Activated naive CD4-positive, alpha-beta T cell treated with anti-CD3 and anti-CD28 coated beads for 36 hours (primary cell): ENCODE data around the gene TMEM131. TPM values are rescaled to one million over a fixed set of nuclear protein-coding genes. Genes with fewer than 3 reads are reported as not detected.
"Not testable (repeated sequence)": the region's sequence is repeated elsewhere in the genome, so short reads cannot be mapped to it uniquely, and the experiment has no call there.

ENCODE experiments used
- CTCF ChIA-PET: fragments of 350-600 bp; sonication (Branson Sonifier 250); formaldehyde crosslinking; loops from one replicate; lab custom pipeline; 2021; ENCODE audit warnings: antibody characterized with exemption; lab: Charles Lee
- DNase-seq: peaks from one replicate; pipeline ENCODE4 v3.0.0-alpha.2; 2020
- H3K27ac Mint-ChIP-seq: one replicate; pipeline ENCODE4 v1.8.0; 2021; ENCODE audit warnings: mild to moderate bottlenecking, mixed read lengths
- H3K27me3 Mint-ChIP-seq: one replicate; pipeline ENCODE4 v1.8.0; 2021; ENCODE audit warnings: low read depth, mixed read lengths
- H3K36me3 Mint-ChIP-seq: one replicate; pipeline ENCODE4 v1.8.0; 2021; ENCODE audit warnings: low read depth, mixed read lengths
- H3K4me1 Mint-ChIP-seq: one replicate; pipeline ENCODE4 v1.8.0; 2021; ENCODE audit warnings: low read depth, mixed read lengths
- H3K4me3 Mint-ChIP-seq: one replicate; pipeline ENCODE4 v1.8.0; 2021; ENCODE audit warnings: mild to moderate bottlenecking, moderate library complexity, mixed read lengths
- H3K9me3 Mint-ChIP-seq: one replicate; pipeline ENCODE4 v1.8.0; 2021; ENCODE audit warnings: mixed read lengths
- intact Hi-C: fragments of 100-400 bp; cut with micrococcal nuclease; formaldehyde crosslinking; loops from one replicate; pipeline ENCODE4 v1.15.1; 2023
- total RNA-seq, 2 experiments: library from RNA; stranded (reverse); gene quantifications; one replicate each; pipeline ENCODE4 v1.2.3, GENCODE V29; 2021

Gene TMEM131
- total RNA-seq, 2 experiments from 2014 or later, result 18.5 to 19.2 TPM

DNA sequence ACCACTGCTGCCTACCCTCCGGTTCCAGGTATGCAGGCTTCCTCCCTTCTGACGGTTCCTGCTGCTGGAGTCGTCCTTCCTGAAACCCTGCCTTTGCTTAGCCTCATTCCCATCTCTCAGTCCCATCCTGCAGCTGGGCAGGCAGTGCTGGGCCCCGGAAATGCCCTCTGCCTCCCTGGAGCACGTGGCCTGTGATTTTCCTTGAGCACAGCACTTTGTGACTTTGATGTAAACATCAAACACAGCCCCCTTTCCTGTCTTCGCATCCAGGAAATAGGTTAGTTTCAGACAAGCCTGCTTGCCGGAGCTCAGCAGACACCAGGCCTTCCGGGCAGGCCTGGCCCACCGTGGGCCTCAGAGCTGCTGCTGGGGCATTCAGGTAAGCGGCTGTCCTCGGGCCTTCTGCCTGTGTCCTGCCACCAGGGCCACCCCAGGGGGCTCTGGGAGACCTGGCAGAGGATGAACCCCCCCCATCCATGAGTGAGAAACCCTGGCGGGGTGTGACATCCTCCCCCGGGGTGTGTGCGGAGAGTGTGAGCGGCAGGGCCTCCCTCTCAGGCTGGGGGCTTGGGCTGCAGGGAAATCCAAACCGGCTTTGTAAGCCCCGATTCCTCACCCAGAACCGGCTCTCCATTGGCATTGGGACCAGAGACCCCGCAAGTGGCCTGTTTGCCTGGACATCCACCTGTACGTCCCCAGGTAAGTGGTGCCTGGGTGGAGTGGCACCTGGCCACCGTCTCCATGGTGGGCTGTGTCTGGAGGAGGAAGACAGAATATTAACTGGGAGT, 282.3 kb downstream of the TMEM131 start, which contains the start of gene ZAP70:
Gene ZAP70 (plus strand): TSS at position 281 of the 788 bp plus-strand sequence. CDS start 10,461 bp downstream, outside the sequence.
- no peaks in the 10 kb centered on the region for H3K27me3 Mint-ChIP-seq
- H3K9me3 Mint-ChIP-seq, result no peaks in the 10 kb centered on the region
- H3K4me1 Mint-ChIP-seq, result peaks cover 69% of the 10 kb centered on the region
- peak; percentile 76 for DNase-seq
- CTCF ChIA-PET, result interaction anchor here (0.9 to 4.1 kb wide), 8 partner anchors 14 to 122 kb away, joined by 3 to 38 read pairs (median 4); partner anchors contain the start of genes ACTR1B and COX5B
- peak within 1 kb of the TSS; percentile 95 for H3K27ac Mint-ChIP-seq
- peaks cover 26% of the 10 kb centered on the region for H3K36me3 Mint-ChIP-seq
- intact Hi-C loops, result loop anchor here (1.0 to 10.0 kb wide), 5 partner anchors 49 to 1621 kb away; partner anchors contain the start of genes ACTR1B, EIF5B and TXNDC9
- peak within 1 kb of the TSS; percentile 85 for H3K4me3 Mint-ChIP-seq

DNA sequence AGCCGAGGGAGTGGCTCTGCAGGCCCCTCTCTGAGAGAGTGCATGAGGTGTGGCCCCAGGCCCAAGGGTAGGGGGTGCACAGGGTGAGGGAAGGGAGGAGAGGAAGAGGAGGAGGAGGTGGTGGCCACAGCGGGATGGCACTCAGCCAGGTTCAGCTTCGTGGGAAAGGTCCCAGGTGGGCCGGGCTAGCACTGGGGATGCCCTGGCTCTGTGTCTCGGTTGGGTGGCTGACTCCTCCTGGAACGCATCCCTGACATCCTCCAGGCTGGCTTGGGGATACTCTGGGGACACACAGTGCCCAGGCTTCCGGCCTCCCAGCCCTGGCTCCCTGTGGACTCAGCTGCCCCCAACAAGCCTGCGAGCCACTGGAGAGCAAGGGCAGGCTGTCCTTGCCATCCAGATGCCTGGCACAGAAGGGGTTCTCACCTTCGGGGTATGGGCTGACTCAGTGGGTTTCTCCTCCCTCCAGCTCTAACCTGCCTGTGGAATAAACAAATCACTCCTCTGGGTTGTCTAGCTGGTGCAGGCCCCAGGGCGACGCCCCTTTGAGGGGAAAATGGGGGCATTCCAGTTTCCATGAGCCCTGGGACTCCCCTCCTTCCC, 283.0 kb downstream of the TMEM131 start:
- intact Hi-C loops, result loop anchor here (1.0 to 10.0 kb wide), 5 partner anchors 48 to 1622 kb away; partner anchors contain the start of genes ACTR1B, EIF5B and TXNDC9
- H3K36me3 Mint-ChIP-seq, result peaks cover 26% of the 10 kb centered on the region
- H3K27me3 Mint-ChIP-seq, result no peaks in the 10 kb centered on the region
- H3K4me3 Mint-ChIP-seq, result peak overlapping the region; percentile 85
- CTCF ChIA-PET, result interaction anchor here (0.6 to 4.1 kb wide), 9 partner anchors 14 to 122 kb away, joined by 3 to 38 read pairs (median 5); partner anchors contain the start of genes ACTR1B and COX5B
- H3K9me3 Mint-ChIP-seq, result no peaks in the 10 kb centered on the region
- peak overlapping the region; percentile 95 for H3K27ac Mint-ChIP-seq
- peaks cover 62% of the 10 kb centered on the region for H3K4me1 Mint-ChIP-seq
- DNase-seq, result peak; percentile 62

DNA sequence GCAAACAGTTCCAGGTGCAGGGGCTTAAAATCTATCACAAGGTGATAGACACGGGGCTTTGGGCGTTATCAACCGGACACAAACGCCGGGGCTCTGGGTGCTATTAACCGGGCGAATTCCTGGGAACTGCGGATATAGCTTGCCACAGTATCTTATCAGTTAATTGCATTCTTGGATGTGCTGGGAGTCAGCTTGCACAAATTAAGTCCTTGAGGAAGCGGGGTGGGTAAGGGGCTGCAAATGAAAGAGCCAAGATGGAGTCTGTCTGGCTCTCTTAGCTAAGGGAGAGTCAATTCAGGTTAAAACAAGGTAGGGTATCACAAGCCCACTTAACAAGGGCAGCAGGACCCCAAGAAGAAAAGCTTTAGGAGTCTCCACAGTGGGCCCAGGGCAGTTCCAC, 283.6 kb downstream of the TMEM131 start:
- Mint-ChIP-seq H3K36me3 (peaks cover 26% of the 10 kb centered on the region), H3K4me1 (peaks cover 56% of the 10 kb centered on the region)
- intact Hi-C loops, result loop anchor here (2.0 to 10.0 kb wide), 4 partner anchors 67 to 1623 kb away; partner anchors contain the start of genes EIF5B and TXNDC9

DNA sequence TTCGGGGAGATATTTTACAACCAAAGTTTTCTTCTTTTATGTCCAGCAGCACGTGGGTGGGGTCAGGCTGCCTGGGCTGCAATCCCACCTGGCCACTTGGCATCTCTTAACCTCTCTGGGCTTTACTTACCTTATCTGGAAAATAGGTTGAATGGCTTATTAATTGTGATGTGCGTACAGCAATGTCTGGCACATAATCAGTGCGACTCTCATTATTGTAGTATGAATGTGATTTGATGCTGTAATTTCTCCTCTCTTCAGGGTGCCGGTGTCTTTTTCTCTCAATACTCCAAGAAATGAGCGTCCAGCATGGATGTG, 284.4 kb downstream of the TMEM131 start:
- no peak overlapping the region for H3K4me3 Mint-ChIP-seq
- intact Hi-C loops, result loop anchor here (5.0 to 10.0 kb wide), 2 partner anchors 119 to 1623 kb away; partner anchors contain the start of genes EIF5B and TXNDC9
- no peaks in the 10 kb centered on the region for H3K27me3 Mint-ChIP-seq
- H3K27ac Mint-ChIP-seq, result no peak overlapping the region
- DNase-seq, result no peak
- H3K9me3 Mint-ChIP-seq, result no peaks in the 10 kb centered on the region
- CTCF ChIA-PET, result interaction anchor here (1.0 to 5.6 kb wide), 6 partner anchors 13 to 121 kb away, joined by 4 to 60 read pairs (median 7); no protein-coding TSS in a partner anchor
- H3K36me3 Mint-ChIP-seq, result peaks cover 23% of the 10 kb centered on the region
- peaks cover 48% of the 10 kb centered on the region for H3K4me1 Mint-ChIP-seq

More for the DNA sequence above, 283.6 kb downstream of the TMEM131 start:
- H3K9me3 Mint-ChIP-seq, H3K27me3 Mint-ChIP-seq, DNase-seq: not testable (repeated sequence)
- H3K27ac Mint-ChIP-seq, result peak overlapping the region; percentile 75
- CTCF ChIA-PET, result interaction anchor here (0.6 to 4.1 kb wide), 8 partner anchors 14 to 786 kb away, joined by 3 to 38 read pairs (median 5); partner anchors contain the start of gene ACTR1B
- H3K4me3 Mint-ChIP-seq, result peak overlapping the region; percentile 59

DNA sequence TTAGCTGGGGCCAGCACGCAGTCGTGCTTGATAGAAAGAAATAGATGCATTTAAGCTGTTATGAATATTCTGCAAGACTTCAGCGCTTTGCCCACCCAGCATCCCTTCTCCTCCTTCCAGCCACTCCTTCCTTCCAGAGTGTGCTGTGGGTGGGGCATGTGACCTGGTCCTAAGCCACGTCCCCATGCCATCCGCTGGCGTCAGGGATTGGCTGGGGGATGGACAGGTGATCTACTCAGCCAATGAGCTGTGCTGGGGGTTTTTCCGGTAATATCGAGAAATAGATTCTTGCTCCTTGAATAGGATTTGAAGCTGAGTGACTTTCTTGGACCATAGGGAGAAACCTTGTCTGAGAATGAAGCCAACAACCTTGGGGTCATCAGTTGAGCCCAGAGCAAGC, 287.1 kb downstream of the TMEM131 start:
- intact Hi-C loops, result no loop called here
- no peaks in the 10 kb centered on the region for H3K9me3 Mint-ChIP-seq
- H3K27me3 Mint-ChIP-seq, result no peaks in the 10 kb centered on the region
- CTCF ChIA-PET, result interaction anchor here (1.4 to 5.6 kb wide), 9 partner anchors 10 to 118 kb away, joined by 3 to 60 read pairs (median 8); no protein-coding TSS in a partner anchor
- H3K4me3 Mint-ChIP-seq, result no peak overlapping the region
- DNase-seq, result no peak
- H3K4me1 Mint-ChIP-seq, result peaks cover 33% of the 10 kb centered on the region
- H3K36me3 Mint-ChIP-seq, result peaks cover 2% of the 10 kb centered on the region
- H3K27ac Mint-ChIP-seq, result no peak overlapping the region

DNA sequence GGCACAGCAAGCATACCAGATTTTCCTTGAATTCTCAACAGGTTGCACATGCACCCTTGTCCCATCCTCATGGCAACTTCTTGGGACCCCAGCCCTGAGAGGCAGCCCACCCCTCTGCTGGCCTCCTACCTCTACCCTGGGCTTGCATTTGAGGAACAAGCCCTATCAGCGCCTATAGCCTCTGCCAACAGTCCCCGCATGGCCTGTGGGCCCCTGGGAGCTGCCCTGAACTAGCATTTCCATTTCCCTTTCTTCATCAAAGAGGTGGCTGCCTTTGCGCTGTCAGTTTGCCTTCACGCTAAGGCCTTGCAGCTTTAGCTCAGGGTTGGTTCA, 287.7 kb downstream of the TMEM131 start:
- H3K4me3 Mint-ChIP-seq, result no peak overlapping the region
- H3K9me3 Mint-ChIP-seq, result no peaks in the 10 kb centered on the region
- CTCF ChIA-PET, result interaction anchor here (1.4 to 5.6 kb wide), 9 partner anchors 10 to 117 kb away, joined by 3 to 60 read pairs (median 8); partner anchors contain the start of gene COX5B
- H3K27ac Mint-ChIP-seq, result no peak overlapping the region
- H3K4me1 Mint-ChIP-seq, result peaks cover 28% of the 10 kb centered on the region
- DNase-seq, result no peak
- no peaks in the 10 kb centered on the region for H3K27me3 Mint-ChIP-seq
- intact Hi-C loops, result no loop called here
- H3K36me3 Mint-ChIP-seq, result no peaks in the 10 kb centered on the region

DNA sequence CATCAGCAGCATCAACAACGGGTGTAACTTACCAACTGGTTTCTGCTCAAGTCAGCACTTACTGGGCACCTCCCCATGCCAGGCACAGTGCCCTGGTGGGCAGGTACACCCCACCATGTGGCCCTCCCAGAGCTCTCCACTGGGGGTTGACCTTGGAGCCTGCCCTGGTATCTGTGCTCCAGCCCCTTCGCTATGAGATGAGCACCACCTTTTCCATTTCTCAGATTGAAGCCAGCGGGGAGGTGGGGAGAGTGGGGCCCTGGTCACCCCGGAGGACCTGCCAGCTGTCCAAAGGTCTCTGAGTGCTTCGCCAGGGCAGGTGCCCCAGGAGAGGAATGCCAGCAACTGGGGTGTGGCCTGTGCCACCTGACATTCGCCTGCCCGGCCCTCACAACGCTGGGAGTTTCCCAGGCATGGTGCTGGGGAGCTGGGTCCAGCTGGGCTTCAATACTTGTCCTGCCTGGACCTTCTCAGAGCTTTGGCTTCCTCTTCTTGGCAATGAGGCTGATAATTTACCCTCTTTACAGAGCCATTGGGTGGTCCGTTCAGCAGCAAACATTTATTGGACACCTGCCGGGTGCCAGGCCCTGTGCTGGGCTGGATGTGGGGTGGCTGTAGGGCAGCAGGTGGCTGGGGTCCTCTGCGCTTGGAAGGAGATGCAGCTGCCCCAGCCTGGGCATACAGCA, 288.2 kb downstream of the TMEM131 start:
- H3K9me3 Mint-ChIP-seq, result no peaks in the 10 kb centered on the region
- H3K27ac Mint-ChIP-seq, result no peak overlapping the region
- H3K27me3 Mint-ChIP-seq, result no peaks in the 10 kb centered on the region
- no peaks in the 10 kb centered on the region for H3K36me3 Mint-ChIP-seq
- intact Hi-C loops, result no loop called here
- CTCF ChIA-PET, result interaction anchor here (1.4 to 5.6 kb wide), 7 partner anchors 9 to 117 kb away, joined by 3 to 60 read pairs (median 8); partner anchors contain the start of gene COX5B
- H3K4me1 Mint-ChIP-seq, result peaks cover 23% of the 10 kb centered on the region
- no peak overlapping the region for H3K4me3 Mint-ChIP-seq
- DNase-seq, result no peak

DNA sequence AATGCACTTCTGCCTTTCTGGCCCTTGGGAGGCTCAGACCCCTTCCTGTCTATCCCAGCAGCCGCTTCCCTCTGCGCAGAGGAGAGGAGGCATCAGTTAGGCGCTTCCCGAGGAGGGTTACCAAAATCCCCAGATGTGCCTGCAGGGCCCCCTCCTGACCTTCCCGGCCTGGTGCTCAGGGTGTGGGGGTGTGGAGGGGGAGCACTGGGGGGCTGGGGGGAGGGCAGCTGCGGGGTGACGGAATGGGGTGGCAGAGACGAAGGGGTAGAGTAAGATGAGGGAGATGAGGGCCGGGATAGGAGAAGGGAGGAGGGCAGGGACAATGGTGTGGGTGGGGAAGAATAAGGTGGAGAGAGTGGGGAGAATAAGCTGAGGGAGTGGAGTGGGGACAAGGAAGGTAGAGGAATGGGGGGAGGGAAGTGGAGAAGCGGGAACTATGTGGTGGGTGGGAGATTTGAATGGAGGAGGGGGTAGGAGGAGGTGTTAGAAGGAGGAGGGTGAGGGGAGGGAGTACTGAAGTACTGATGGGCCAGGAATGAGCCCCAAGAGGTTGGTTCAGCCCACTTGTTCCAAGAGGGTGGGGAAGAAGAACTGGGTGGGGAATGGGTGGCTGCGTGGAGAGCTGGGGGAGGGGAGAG, 288.9 kb downstream of the TMEM131 start:
- CTCF ChIA-PET, result interaction anchor here (0.5 to 5.6 kb wide), 7 partner anchors 9 to 116 kb away, joined by 3 to 60 read pairs (median 6); partner anchors contain the start of gene COX5B
- H3K9me3 Mint-ChIP-seq, result no peaks in the 10 kb centered on the region
- H3K36me3 Mint-ChIP-seq, result no peaks in the 10 kb centered on the region
- H3K4me1 Mint-ChIP-seq, result peaks cover 16% of the 10 kb centered on the region
- DNase-seq, result no peak
- H3K27ac Mint-ChIP-seq, result no peak overlapping the region
- no peaks in the 10 kb centered on the region for H3K27me3 Mint-ChIP-seq
- intact Hi-C loops, result no loop called here
- H3K4me3 Mint-ChIP-seq, result no peak overlapping the region

Other genes with a start within 250 kb of the TMEM131 start
- under 1 TPM in 1 of 2 experiments, not detected in 1; 0.43 TPM for gene VWA3B, start 91.2 kb upstream of the TMEM131 start, total RNA-seq